HL-60 (cell line): ENCODE results near the gene GPR141.

Source experiments
- DNase-seq, 2 experiments: peaks; one replicate each; pipeline ENCODE4 v3.0.0-alpha.2; 2010 to 2020; ENCODE audit warnings: low read depth in 1 of 2, low spot score in 1 of 2
- H3K27ac ChIP-seq: fragments of 250-450 bp; sonication (Bioruptor Pico); replicated peaks from 2 replicates; pipeline ENCODE4 v1.5.1; 2020; ENCODE audit warnings: mild to moderate bottlenecking, moderate library complexity
- H3K27me3 ChIP-seq: fragments of 250-450 bp; sonication (Bioruptor Pico); 2 replicates; pipeline ENCODE4 v1.5.1; 2021; ENCODE audit warnings: mild to moderate bottlenecking, moderate library complexity; ENCODE audit not compliant: insufficient read depth, poor library complexity, severe bottlenecking
- H3K4me3 ChIP-seq: replicated peaks from 2 replicates; pipeline ENCODE4 v1.5.1; 2011; ENCODE audit warnings: mild to moderate bottlenecking, control low read depth, low read length; ENCODE audit not compliant: insufficient read depth
- POLR2AphosphoS5 ChIP-seq: IDR thresholded peaks from 2 replicates; pipeline ENCODE4 v1.6.1; 2012; ENCODE audit warnings: low read depth
- REST ChIP-seq: IDR thresholded peaks from 2 replicates; pipeline ENCODE4 v1.6.1; 2012; ENCODE audit warnings: low read depth; ENCODE audit not compliant: insufficient replicate concordance
- SPI1 ChIP-seq: IDR thresholded peaks from 2 replicates; pipeline ENCODE4 v1.6.1; 2012; ENCODE audit warnings: low read depth, mild to moderate bottlenecking, borderline replicate concordance

The GPR141 gene

GRCh38 chr7:37786741-37787569, 103.4 kb downstream of the GPR141 start:
- Histone ChIP-seq H3K4me3 (no peak overlapping the region), H3K27me3 (no peaks in the 10 kb centered on the region), H3K27ac (peak overlapping the region; percentile 55)
- DNase-seq = peak; percentile 31 to 63
- TF ChIP-seq REST = no peak
- no peak for TF ChIP-seq POLR2AphosphoS5
- TF ChIP-seq SPI1 = peak; percentile 95
